ENCODE results near the gene SLC10A3. TPM values are rescaled to one million over a fixed set of nuclear protein-coding genes. Genes with fewer than 3 reads are reported as not detected.

The SLC10A3 gene
- total RNA-seq, 1 donor from 2014 or later, result 20.6 TPM

DNA sequence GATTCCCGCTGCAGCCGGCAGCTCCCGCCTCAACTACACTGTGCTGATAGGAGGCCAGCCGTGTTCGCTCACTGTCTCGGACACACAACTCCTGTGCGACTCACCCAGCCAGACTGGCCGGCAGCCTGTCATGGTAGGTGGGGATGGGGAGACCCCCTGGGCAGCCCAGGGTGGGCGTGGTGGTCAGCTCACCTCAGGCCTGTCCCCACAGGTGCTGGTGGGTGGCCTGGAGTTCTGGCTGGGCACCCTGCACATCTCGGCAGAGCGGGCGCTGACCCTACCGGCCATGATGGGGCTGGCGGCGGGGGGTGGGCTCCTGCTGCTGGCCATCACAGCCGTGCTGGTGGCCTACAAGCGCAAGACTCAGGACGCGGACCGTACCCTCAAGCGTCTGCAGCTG is 22.9 kb downstream of the SLC10A3 start:
- no peak overlapping the region for H3K27ac Mint-ChIP-seq (ENCODE audit: unreplicated experiment)
- peaks cover 12% of the 10 kb centered on the region for H3K36me3 Mint-ChIP-seq (ENCODE audit: unreplicated experiment)
- H3K4me1 Mint-ChIP-seq (ENCODE audit: unreplicated experiment), result no peaks in the 10 kb centered on the region
- no peaks in the 10 kb centered on the region for H3K27me3 Mint-ChIP-seq (ENCODE audit: unreplicated experiment)
- no peak for TF ChIP-seq CTCF (IDR thresholded peaks at IDR 0.05)
- DNase-seq (ENCODE audit: extremely low spot score, unreplicated experiment), result no peak
- no peaks in the 10 kb centered on the region for H3K9me3 Mint-ChIP-seq (ENCODE audit: unreplicated experiment)
- H3K4me3 Mint-ChIP-seq (ENCODE audit: unreplicated experiment), result no peak overlapping the region

- Mint-ChIP-seq H3K9me3 (ENCODE audit: unreplicated experiment) (no peaks in the 10 kb centered on the region), H3K27ac (ENCODE audit: unreplicated experiment) (no peak overlapping the region)
Measured at GRCh38 chrX:154466907-154467306, 23.5 kb downstream of the SLC10A3 start.

DNA sequence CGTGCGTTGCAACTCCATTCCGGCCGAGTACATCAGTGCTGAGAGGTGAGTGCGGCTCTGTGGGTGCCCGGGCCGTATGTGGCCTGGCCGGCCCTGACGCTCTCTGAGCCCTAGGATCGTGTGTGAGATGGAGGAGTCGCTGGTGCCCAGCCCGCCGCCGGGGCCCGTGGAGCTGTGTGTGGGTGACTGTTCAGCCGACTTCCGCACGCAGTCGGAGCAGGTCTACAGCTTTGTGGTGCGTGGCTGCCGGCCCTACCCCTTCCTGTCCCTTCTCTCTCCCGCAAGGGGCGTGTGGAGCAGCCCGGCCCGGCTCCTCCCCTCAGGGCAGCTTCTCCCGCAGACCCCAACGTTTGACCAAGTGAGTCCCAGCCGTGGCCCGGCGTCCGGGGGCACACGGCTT is 24.4 kb downstream of the SLC10A3 start:
- H3K36me3 Mint-ChIP-seq (ENCODE audit: unreplicated experiment), result peaks cover 17% of the 10 kb centered on the region
- no peak overlapping the region for H3K4me3 Mint-ChIP-seq (ENCODE audit: unreplicated experiment)
- no peak overlapping the region for H3K27ac Mint-ChIP-seq (ENCODE audit: unreplicated experiment)
- DNase-seq (ENCODE audit: extremely low spot score, unreplicated experiment), result no peak
- no peaks in the 10 kb centered on the region for H3K9me3 Mint-ChIP-seq (ENCODE audit: unreplicated experiment)
- H3K27me3 Mint-ChIP-seq (ENCODE audit: unreplicated experiment), result no peaks in the 10 kb centered on the region
- TF ChIP-seq CTCF (IDR thresholded peaks at IDR 0.05), result no peak
- H3K4me1 Mint-ChIP-seq (ENCODE audit: unreplicated experiment), result peaks cover 2% of the 10 kb centered on the region

More at GRCh38 chrX:154466907-154467306, 23.5 kb downstream of the SLC10A3 start:
- no peaks in the 10 kb centered on the region for H3K4me1 Mint-ChIP-seq (ENCODE audit: unreplicated experiment)
- TF ChIP-seq CTCF (IDR thresholded peaks at IDR 0.05), result no peak
- no peak overlapping the region for H3K4me3 Mint-ChIP-seq (ENCODE audit: unreplicated experiment)
- no peaks in the 10 kb centered on the region for H3K27me3 Mint-ChIP-seq (ENCODE audit: unreplicated experiment)
- no peak for DNase-seq (ENCODE audit: extremely low spot score, unreplicated experiment)
- H3K36me3 Mint-ChIP-seq (ENCODE audit: unreplicated experiment), result peaks cover 14% of the 10 kb centered on the region

GRCh38 chrX:154465601-154466000 is 24.8 kb downstream of the SLC10A3 start:
- no peaks in the 10 kb centered on the region for H3K9me3 Mint-ChIP-seq (ENCODE audit: unreplicated experiment)

DNA sequence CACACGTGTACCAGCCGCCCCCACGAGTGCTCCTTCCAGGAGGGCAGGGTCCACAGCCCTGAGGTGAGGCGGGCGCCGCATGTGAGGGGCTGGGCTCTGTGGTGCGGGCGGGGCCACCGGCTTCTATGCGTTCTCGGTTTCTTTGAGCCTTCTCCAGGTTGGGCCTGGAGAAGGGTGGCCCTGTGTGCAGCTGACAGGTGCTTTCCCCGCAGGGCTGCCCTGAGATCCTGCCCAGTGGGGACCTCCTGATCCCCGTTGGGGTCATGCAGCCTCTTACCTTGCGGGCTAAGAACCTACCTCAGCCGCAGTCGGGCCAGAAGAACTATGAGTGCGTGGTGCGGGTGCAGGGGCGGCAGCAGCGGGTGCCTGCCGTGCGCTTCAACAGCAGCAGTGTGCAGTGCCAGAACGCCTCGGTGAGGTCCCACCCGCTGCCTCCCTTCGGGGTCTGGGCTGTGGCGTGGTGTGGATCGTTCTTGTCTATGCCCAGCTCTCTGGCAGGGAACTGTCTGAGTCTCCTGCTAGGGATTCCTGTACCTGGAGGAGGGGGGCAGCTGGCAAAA is 25.5 kb downstream of the SLC10A3 start:
- peaks cover 8% of the 10 kb centered on the region for H3K4me1 Mint-ChIP-seq (ENCODE audit: unreplicated experiment)
- no peaks in the 10 kb centered on the region for H3K27me3 Mint-ChIP-seq (ENCODE audit: unreplicated experiment)
- H3K4me3 Mint-ChIP-seq (ENCODE audit: unreplicated experiment), result no peak overlapping the region
- H3K9me3 Mint-ChIP-seq (ENCODE audit: unreplicated experiment), result no peaks in the 10 kb centered on the region
- TF ChIP-seq CTCF (IDR thresholded peaks at IDR 0.05), result no peak
- no peak overlapping the region for H3K27ac Mint-ChIP-seq (ENCODE audit: unreplicated experiment)
- no peak for DNase-seq (ENCODE audit: extremely low spot score, unreplicated experiment)
- H3K36me3 Mint-ChIP-seq (ENCODE audit: unreplicated experiment), result peaks cover 12% of the 10 kb centered on the region

More at GRCh38 chrX:154465601-154466000, 24.8 kb downstream of the SLC10A3 start:
- H3K27ac Mint-ChIP-seq (ENCODE audit: unreplicated experiment), result no peak overlapping the region
- H3K4me3 Mint-ChIP-seq (ENCODE audit: unreplicated experiment), result no peak overlapping the region
- H3K36me3 Mint-ChIP-seq (ENCODE audit: unreplicated experiment), result peaks cover 16% of the 10 kb centered on the region
- no peak for TF ChIP-seq CTCF (IDR thresholded peaks at IDR 0.05)
- DNase-seq (ENCODE audit: extremely low spot score, unreplicated experiment), result no peak
- H3K4me1 Mint-ChIP-seq (ENCODE audit: unreplicated experiment), result peaks cover 2% of the 10 kb centered on the region
- H3K27me3 Mint-ChIP-seq (ENCODE audit: unreplicated experiment), result no peaks in the 10 kb centered on the region

Data from osteocyte (in vitro differentiated cells).